Lower lobe of right lung (tissue), 2 donors: ENCODE results near the gene DNM1. TPM values are rescaled to one million over a fixed set of nuclear protein-coding genes. Genes with fewer than 3 reads are reported as not detected.

ENCODE experiments used
- ATAC-seq, 2 donors: fragments of 200-7000 bp; cut with Tn5 transposase; one replicate each; pipeline ENCODE4 v1.9.1; 2020 to 2022; ENCODE audit warnings: mild to moderate bottlenecking in 2 of 2, moderate library complexity in 2 of 2
- DNase-seq: peaks from one replicate; pipeline ENCODE4 v3.0.0-alpha.2; 2020
- H3K27ac ChIP-seq: fragments of 200-600 bp; one replicate; pipeline ENCODE4 v1.8.0; 2022
- H3K27me3 ChIP-seq: fragments of 200-600 bp; one replicate; pipeline ENCODE4 v1.8.0; 2022; ENCODE audit warnings: low read depth
- H3K36me3 ChIP-seq: fragments of 200-600 bp; one replicate; pipeline ENCODE4 v1.8.0; 2022; ENCODE audit warnings: mild to moderate bottlenecking
- H3K4me1 ChIP-seq: fragments of 200-600 bp; one replicate; pipeline ENCODE4 v1.8.0; 2022
- H3K4me3 ChIP-seq: fragments of 200-600 bp; one replicate; pipeline ENCODE4 v1.8.0; 2022; ENCODE audit warnings: mild to moderate bottlenecking
- H3K9me3 ChIP-seq: fragments of 200-600 bp; one replicate; pipeline ENCODE4 v1.8.0; 2022
- CTCF ChIP-seq: fragments of 200-600 bp; IDR thresholded peaks from one replicate; pipeline ENCODE4 v1.8.0; 2022; ENCODE audit warnings: antibody characterized with exemption, mild to moderate bottlenecking
- intact Hi-C: fragments of 100-400 bp; cut with DNase I; formaldehyde crosslinking; loops from one replicate; pipeline ENCODE4 v1.11.0; 2022
- total RNA-seq: library from RNA; stranded (reverse); fragmentation: NEBNext Ultra II Directional; extraction: Animal tissue kit (Norgen Biotek cat#: 25700); gene quantifications from one replicate; pipeline ENCODE4 v1.2.1, GENCODE V29; 2021
- donor health status: DM: no; HTN: yes; CAD: no; lungs with severe emphysema.

The DNM1 gene
- total RNA-seq, 1 donor from 2014 or later: 8.8 TPM

- H3K9me3 ChIP-seq: no peaks in the 10 kb centered on the region
- no peak overlapping the region for H3K4me3 ChIP-seq
- DNase-seq (no peak), ATAC-seq (peak in 1 of 2 donors; percentile 12)
- no peaks in the 10 kb centered on the region for H3K4me1 ChIP-seq
- no peak overlapping the region for H3K27ac ChIP-seq
- no peak for TF ChIP-seq CTCF
- peaks cover 78% of the 10 kb centered on the region for H3K36me3 ChIP-seq
- intact Hi-C loops: no loop called here
- H3K27me3 ChIP-seq: no peaks in the 10 kb centered on the region
These were observed 33.3 kb upstream of the DNM1 start for GRCh38 chr9:128169925-128170324.

GRCh38 chr9:128174062-128174461 lies 29.1 kb upstream of the DNM1 start:
- peaks cover 79% of the 10 kb centered on the region for H3K36me3 ChIP-seq

GRCh38 chr9:128175102-128175563 lies 28.0 kb upstream of the DNM1 start:
- Histone ChIP-seq H3K4me1 (no peaks in the 10 kb centered on the region), H3K27ac (no peak overlapping the region), H3K27me3 (no peaks in the 10 kb centered on the region), H3K36me3 (peaks cover 79% of the 10 kb centered on the region), H3K9me3 (no peaks in the 10 kb centered on the region), H3K4me3 (no peak overlapping the region)
- no peak for DNase-seq
- no peak for TF ChIP-seq CTCF
- intact Hi-C loops: no loop called here
- ATAC-seq: no peak

More at GRCh38 chr9:128174062-128174461, 29.1 kb upstream of the DNM1 start:
- no peak overlapping the region for H3K4me3 ChIP-seq
- ATAC-seq: no peak
- H3K27me3 ChIP-seq: no peaks in the 10 kb centered on the region
- no peak overlapping the region for H3K27ac ChIP-seq
- no peaks in the 10 kb centered on the region for H3K4me1 ChIP-seq
- intact Hi-C loops: no loop called here
- no peak for DNase-seq
- H3K9me3 ChIP-seq: no peaks in the 10 kb centered on the region
- no peak for TF ChIP-seq CTCF

- Histone ChIP-seq H3K27ac (no peak overlapping the region), H3K27me3 (no peaks in the 10 kb centered on the region), H3K36me3 (peaks cover 79% of the 10 kb centered on the region), H3K4me3 (no peak overlapping the region), H3K9me3 (no peaks in the 10 kb centered on the region), H3K4me1 (no peaks in the 10 kb centered on the region)
- intact Hi-C loops: no loop called here
- no peak for TF ChIP-seq CTCF
- no peak for DNase-seq
- ATAC-seq: no peak
These were observed 27.5 kb upstream of the DNM1 start for GRCh38 chr9:128175726-128176125.

GRCh38 chr9:128178806-128179431 lies 24.3 kb upstream of the DNM1 start:
- no peaks in the 10 kb centered on the region for H3K27me3 ChIP-seq
- H3K4me1 ChIP-seq: no peaks in the 10 kb centered on the region
- no peaks in the 10 kb centered on the region for H3K9me3 ChIP-seq
- H3K4me3 ChIP-seq: no peak overlapping the region
- ATAC-seq (no peak), DNase-seq (no peak)
- H3K36me3 ChIP-seq: peaks cover 84% of the 10 kb centered on the region
- no peak for TF ChIP-seq CTCF
- intact Hi-C loops: no loop called here
- H3K27ac ChIP-seq: no peak overlapping the region
